Thoracic aorta (tissue), 2 donors: ENCODE measurements around the gene HMMR. TPM values are rescaled to one million over a fixed set of nuclear protein-coding genes. Genes with fewer than 3 reads are reported as not detected.

Experiments
- ATAC-seq: fragments of 150-250 bp; one replicate; pipeline ENCODE4 v1.8.0; 2017; ENCODE audit warnings: low read depth; ENCODE audit not compliant: insufficient number of reproducible peaks, low FRiP score
- DNase-seq: peaks from one replicate; pipeline ENCODE4 v3.0.0-alpha.2; 2020; ENCODE audit warnings: low spot score
- H3K27ac ChIP-seq, 2 donors: fragments of 200-600 bp; sonication (generic); 1 replicate in 1 of 2; 2 replicates in 1 of 2; pipeline ENCODE4 v1.5.1; 2016; ENCODE audit warnings: mild to moderate bottlenecking in 2 of 2, moderate library complexity in 2 of 2
- H3K27me3 ChIP-seq: fragments of 200-600 bp; sonication (generic); replicated peaks from 2 replicates; pipeline ENCODE4 v1.6.0; 2016; ENCODE audit warnings: mild to moderate bottlenecking; ENCODE audit not compliant: insufficient read depth
- H3K36me3 ChIP-seq: fragments of 200-600 bp; sonication (generic); one replicate; pipeline ENCODE4 v1.5.1; 2016
- H3K4me1 ChIP-seq, 2 donors: fragments of 200-600 bp; sonication (generic); 1 replicate in 1 of 2; 2 replicates in 1 of 2; pipeline versions ENCODE4 v1.5.1 to v1.6.0; 2016; ENCODE audit warnings: low read depth in 2 of 2, mild to moderate bottlenecking in 1 of 2; ENCODE audit not compliant: control insufficient read depth in 1 of 2
- H3K4me3 ChIP-seq: fragments of 200-600 bp; sonication (generic); 2 replicates; pipeline ENCODE4 v1.5.1; 2016; ENCODE audit warnings: mild to moderate bottlenecking
- H3K9me3 ChIP-seq: fragments of 200-600 bp; sonication (generic); 2 replicates; pipeline ENCODE4 v1.5.1; 2016
- CTCF ChIP-seq: fragments of 200-600 bp; sonication (generic); IDR thresholded peaks from one replicate; pipeline ENCODE4 v1.5.1; 2019; ENCODE audit warnings: antibody characterized with exemption
- total RNA-seq, 2 donors: library from RNA; depleted of rRNA; stranded (reverse); fragments of >200 nt; gene quantifications; one replicate each; pipeline versions ENCODE4 v1.1.0 to v1.2.3, GENCODE V29; 2016

HMMR gene
- total RNA-seq, 2 donors from 2014 or later = 1.1 TPM; not detected in 1

GRCh38 chr5:163440954-163441353 is 19.5 kb upstream of the HMMR start:
- Histone ChIP-seq H3K27ac (no peak overlapping the region), H3K4me1 (peaks cover 22 to 33% of the 10 kb centered on the region in 2 donors), H3K9me3 (no peaks in the 10 kb centered on the region), H3K4me3 (no peak overlapping the region), H3K36me3 (peaks cover 28% of the 10 kb centered on the region), H3K27me3 (no peaks in the 10 kb centered on the region)
- no peak for TF ChIP-seq CTCF
- no peak for DNase-seq
- ATAC-seq = no peak

GRCh38 chr5:163444526-163444925 is 15.9 kb upstream of the HMMR start:
- H3K27ac ChIP-seq = no peak overlapping the region
- no peak for DNase-seq
- TF ChIP-seq CTCF = no peak
- H3K4me3 ChIP-seq = no peak overlapping the region
- H3K9me3 ChIP-seq = no peaks in the 10 kb centered on the region
- H3K36me3 ChIP-seq = peaks cover 48% of the 10 kb centered on the region
- H3K4me1 ChIP-seq = peaks cover 11 to 14% of the 10 kb centered on the region in 2 donors
- no peak for ATAC-seq
- no peaks in the 10 kb centered on the region for H3K27me3 ChIP-seq

GRCh38 chr5:163445345-163445744 is 15.1 kb upstream of the HMMR start:
- TF ChIP-seq CTCF = no peak
- Histone ChIP-seq H3K4me3 (no peak overlapping the region), H3K27me3 (no peaks in the 10 kb centered on the region), H3K36me3 (peaks cover 48% of the 10 kb centered on the region), H3K9me3 (no peaks in the 10 kb centered on the region), H3K27ac (no peak overlapping the region), H3K4me1 (peaks cover 6% of the 10 kb centered on the region in 2 donors)
- DNase-seq = no peak
- ATAC-seq = no peak

- no peaks in the 10 kb centered on the region for H3K27me3 ChIP-seq
- H3K27ac ChIP-seq = no peak overlapping the region
- no peak for TF ChIP-seq CTCF
- no peaks in the 10 kb centered on the region for H3K9me3 ChIP-seq
- no peaks in the 10 kb centered on the region for H3K4me1 ChIP-seq
- peaks cover 45% of the 10 kb centered on the region for H3K36me3 ChIP-seq
- no peak overlapping the region for H3K4me3 ChIP-seq
- DNase-seq (no peak), ATAC-seq (no peak)
Observed at GRCh38 chr5:163447191-163447590, 13.2 kb upstream of the HMMR start.

GRCh38 chr5:163447875-163448274 is 12.6 kb upstream of the HMMR start:
- ATAC-seq (no peak), DNase-seq (no peak)
- Histone ChIP-seq H3K4me3 (no peak overlapping the region), H3K9me3 (no peaks in the 10 kb centered on the region), H3K4me1 (no peaks in the 10 kb centered on the region), H3K27me3 (no peaks in the 10 kb centered on the region), H3K27ac (no peak overlapping the region), H3K36me3 (peaks cover 39% of the 10 kb centered on the region)
- TF ChIP-seq CTCF = no peak
